Suprapubic skin (tissue), 4 donors: ENCODE measurements around the gene PRDM1. TPM values are rescaled to one million over a fixed set of nuclear protein-coding genes. Genes with fewer than 3 reads are reported as not detected.

Experiments used
- DNase-seq, 2 donors: peaks; one replicate each; pipeline ENCODE4 v3.0.0-alpha.2; 2019; ENCODE audit warnings: low spot score in 2 of 2
- H3K27ac ChIP-seq: fragments of 200-600 bp; sonication (generic); one replicate; pipeline ENCODE4 v1.5.1; 2019
- H3K27me3 ChIP-seq: fragments of 200-600 bp; sonication (generic); one replicate; pipeline ENCODE4 v1.5.1; 2019
- H3K36me3 ChIP-seq: fragments of 200-600 bp; sonication (generic); one replicate; pipeline ENCODE4 v1.5.1; 2019
- H3K4me1 ChIP-seq: fragments of 200-600 bp; sonication (generic); one replicate; pipeline ENCODE4 v1.5.1; 2019
- H3K4me3 ChIP-seq: fragments of 200-600 bp; sonication (generic); one replicate; pipeline ENCODE4 v1.5.1; 2019; ENCODE audit warnings: mild to moderate bottlenecking
- H3K9me3 ChIP-seq: fragments of 200-600 bp; sonication (generic); one replicate; pipeline ENCODE4 v1.5.1; 2019
- CTCF ChIP-seq, 2 donors: fragments of 200-600 bp in 1 of 2; fragments of 450-650 bp in 1 of 2; sonication (generic) in 1 of 2; IDR thresholded peaks; one replicate each; pipeline ENCODE4 v1.5.1; 2016 to 2019; ENCODE audit warnings: antibody characterized with exemption in 2 of 2, mild to moderate bottlenecking in 1 of 2, moderate library complexity in 1 of 2
- EP300 ChIP-seq: sonication (generic); formaldehyde crosslinking; IDR thresholded peaks from one replicate; pipeline ENCODE4 v1.6.1; 2017; ENCODE audit warnings: antibody characterized with exemption
- POLR2A ChIP-seq, 2 donors: fragments of 450-650 bp; IDR thresholded peaks; one replicate each; pipeline ENCODE4 v1.6.1; 2017; ENCODE audit warnings: antibody characterized with exemption in 2 of 2, mild to moderate bottlenecking in 2 of 2, moderate library complexity in 2 of 2
- POLR2AphosphoS5 ChIP-seq, 3 donors: sonication (generic); formaldehyde crosslinking; IDR thresholded peaks; one replicate each; pipeline ENCODE4 v1.6.1; 2017; ENCODE audit warnings: antibody characterized with exemption in 3 of 3
- WGBS: methylation state at CpG from one replicate; pipeline ENCODE4 v1.1.5; 2018; 5-methylcytosine and 5-hydroxymethylcytosine counted together
- total RNA-seq, 4 donors: library from RNA; depleted of rRNA; stranded (reverse); fragments of >200 nt; gene quantifications; one replicate each; pipeline ENCODE4 v1.1.0, GENCODE V29; 2016

The PRDM1 gene
- total RNA-seq, 4 donors from 2014 or later, result 10.9 to 47.7 (median 27.8) TPM

DNA sequence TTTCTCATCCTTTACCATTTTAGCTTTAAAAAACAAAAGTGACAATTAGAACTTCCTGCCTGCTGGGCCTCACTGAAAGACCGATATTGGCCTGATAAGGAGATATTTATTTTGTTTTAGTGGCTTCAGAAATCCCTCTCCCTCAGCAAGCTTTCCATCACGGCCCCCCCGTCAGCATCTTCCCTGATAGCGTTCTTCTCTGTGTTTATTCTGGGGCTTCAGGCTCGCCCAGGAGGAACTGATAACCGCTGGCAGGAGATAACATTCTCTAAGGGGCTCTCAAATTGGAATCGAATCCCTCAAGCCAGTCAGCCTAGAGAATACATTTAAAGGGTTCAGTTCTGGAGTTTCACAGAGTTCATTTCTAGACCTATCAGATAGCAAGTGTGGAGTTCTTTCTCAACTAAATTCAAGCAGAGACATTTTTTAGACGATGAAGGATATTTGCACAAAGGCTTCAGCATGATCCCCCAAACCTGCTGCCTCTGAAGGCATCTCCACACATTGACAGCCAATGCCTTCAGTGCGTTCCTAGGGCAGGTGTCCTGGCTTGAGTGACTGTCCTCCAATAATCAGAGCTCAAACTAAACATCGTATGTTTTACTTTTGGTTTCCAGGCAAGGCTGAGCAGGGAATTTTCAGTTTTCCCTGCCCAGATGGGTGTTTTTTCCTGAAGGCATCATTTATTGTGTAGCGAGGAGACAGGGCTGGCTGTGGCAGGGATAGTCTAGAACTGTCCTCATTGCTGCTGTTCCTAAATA is 17.0 kb downstream of the PRDM1 start:
- peaks cover 41% of the 10 kb centered on the region for H3K4me1 ChIP-seq

DNA sequence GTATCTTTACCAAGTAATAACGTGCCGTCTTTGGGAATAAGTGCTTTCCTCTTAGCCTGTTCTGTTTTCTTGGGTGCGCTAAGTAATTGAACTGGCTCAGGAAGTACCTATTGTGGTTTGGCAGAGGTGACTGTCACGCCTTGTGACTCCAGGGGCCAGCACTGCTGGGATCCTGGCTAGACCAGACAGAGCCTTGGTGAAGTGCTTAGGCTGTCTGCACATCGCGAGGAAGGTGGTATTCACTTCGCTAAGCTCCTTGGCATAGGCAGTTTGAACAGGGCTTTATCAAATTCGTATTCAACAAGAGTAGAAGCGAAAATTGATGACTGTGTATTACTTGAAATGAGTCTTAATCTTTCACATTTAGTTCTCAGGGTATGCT is 17.6 kb downstream of the PRDM1 start:
- TF ChIP-seq POLR2AphosphoS5 (IDR thresholded peaks at IDR 0.05) (peak in 1 of 3 donors; percentile 7), CTCF (IDR thresholded peaks at IDR 0.05) (no peak), EP300 (no peak), POLR2A (IDR thresholded peaks at IDR 0.05) (no peak)
- Histone ChIP-seq H3K4me3 (peak overlapping the region; percentile 38), H3K36me3 (peaks cover 21% of the 10 kb centered on the region), H3K27ac (peak overlapping the region; percentile 49), H3K4me1 (peaks cover 35% of the 10 kb centered on the region), H3K27me3 (no peaks in the 10 kb centered on the region), H3K9me3 (no peaks in the 10 kb centered on the region)
- no peak for DNase-seq
- 55% methylated on average over 9 of the region's 9 CpGs for WGBS

More for the DNA sequence above, 17.0 kb downstream of the PRDM1 start:
- peak overlapping the region; percentile 38 for H3K4me3 ChIP-seq
- no peak for DNase-seq
- H3K36me3 ChIP-seq, result peaks cover 21% of the 10 kb centered on the region
- TF ChIP-seq POLR2AphosphoS5 (IDR thresholded peaks at IDR 0.05) (no peak), POLR2A (IDR thresholded peaks at IDR 0.05) (no peak), CTCF (IDR thresholded peaks at IDR 0.05) (no peak), EP300 (no peak)
- peak overlapping the region; percentile 49 for H3K27ac ChIP-seq
- 64% methylated on average over 11 of the region's 11 CpGs for WGBS
- H3K27me3 ChIP-seq, result no peaks in the 10 kb centered on the region
- no peaks in the 10 kb centered on the region for H3K9me3 ChIP-seq

DNA sequence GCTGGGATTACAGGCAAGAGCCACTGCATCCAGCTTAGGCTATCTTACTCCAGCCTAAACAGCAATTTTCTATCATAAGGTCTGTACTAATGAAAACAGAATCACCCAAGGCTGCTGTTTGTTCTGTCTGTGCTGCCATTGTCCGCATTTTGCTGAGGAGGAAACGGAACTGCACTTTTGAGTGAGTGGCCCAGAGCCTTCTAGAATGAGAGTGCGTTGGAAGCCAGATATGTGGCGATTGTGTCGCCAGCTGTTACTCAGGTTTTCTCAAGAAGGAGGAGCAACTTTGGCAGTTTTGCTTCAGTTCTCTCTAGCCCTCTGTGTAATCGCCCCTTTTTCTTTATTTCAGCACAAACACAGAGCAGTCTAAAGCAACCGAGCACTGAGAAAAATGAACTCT is 18.3 kb downstream of the PRDM1 start:
- Histone ChIP-seq H3K4me3 (no peak overlapping the region), H3K27ac (no peak overlapping the region), H3K4me1 (peaks cover 27% of the 10 kb centered on the region), H3K36me3 (peaks cover 21% of the 10 kb centered on the region), H3K9me3 (no peaks in the 10 kb centered on the region), H3K27me3 (no peaks in the 10 kb centered on the region)
- WGBS, result 91% methylated on average over 7 of the region's 7 CpGs
- TF ChIP-seq POLR2A (IDR thresholded peaks at IDR 0.05) (no peak), EP300 (no peak), CTCF (IDR thresholded peaks at IDR 0.05) (no peak), POLR2AphosphoS5 (IDR thresholded peaks at IDR 0.05) (no peak)
- DNase-seq, result no peak

GRCh38 chr6:106104941-106105340 is 18.8 kb downstream of the PRDM1 start:
- WGBS, result 97% methylated on average over 21 of the region's 21 CpGs
- Histone ChIP-seq H3K4me1 (peaks cover 24% of the 10 kb centered on the region), H3K27ac (no peak overlapping the region), H3K9me3 (no peaks in the 10 kb centered on the region), H3K4me3 (no peak overlapping the region), H3K36me3 (peaks cover 21% of the 10 kb centered on the region), H3K27me3 (no peaks in the 10 kb centered on the region)
- no peak for DNase-seq
- no peak for TF ChIP-seq CTCF (IDR thresholded peaks at IDR 0.05)

DNA sequence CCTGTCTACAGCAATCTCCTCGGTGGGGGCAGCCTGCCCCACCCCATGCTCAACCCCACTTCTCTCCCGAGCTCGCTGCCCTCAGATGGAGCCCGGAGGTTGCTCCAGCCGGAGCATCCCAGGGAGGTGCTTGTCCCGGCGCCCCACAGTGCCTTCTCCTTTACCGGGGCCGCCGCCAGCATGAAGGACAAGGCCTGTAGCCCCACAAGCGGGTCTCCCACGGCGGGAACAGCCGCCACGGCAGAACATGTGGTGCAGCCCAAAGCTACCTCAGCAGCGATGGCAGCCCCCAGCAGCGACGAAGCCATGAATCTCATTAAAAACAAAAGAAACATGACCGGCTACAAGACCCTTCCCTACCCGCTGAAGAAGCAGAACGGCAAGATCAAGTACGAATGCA is 19.4 kb downstream of the PRDM1 start:
- Histone ChIP-seq H3K27ac (no peak overlapping the region), H3K36me3 (peaks cover 21% of the 10 kb centered on the region), H3K4me3 (no peak overlapping the region), H3K27me3 (no peaks in the 10 kb centered on the region), H3K9me3 (no peaks in the 10 kb centered on the region), H3K4me1 (peaks cover 24% of the 10 kb centered on the region)
- 96% methylated on average over 14 of the region's 22 CpGs for WGBS
- TF ChIP-seq EP300, result no peak
- TF ChIP-seq CTCF (IDR thresholded peaks at IDR 0.05), result no peak
- no peak for TF ChIP-seq POLR2A (IDR thresholded peaks at IDR 0.05)
- no peak for TF ChIP-seq POLR2AphosphoS5 (IDR thresholded peaks at IDR 0.05)
- no peak for DNase-seq
